ENCODE measurements around the gene ADCYAP1R1. TPM values are rescaled to one million over a fixed set of nuclear protein-coding genes. Genes with fewer than 3 reads are reported as not detected.

The ADCYAP1R1 gene
- total RNA-seq, result not detected in 2 replicates

GRCh38 chr7:31051598-31052486, at the start of gene ADCYAP1R1:
TSS of gene ADCYAP1R1 (plus strand) at chr7:31052308. CDS start at chr7:31063265, 10,957 bp downstream.

Small RNAs within 50 kb of the gene (small RNA-seq; reads per million reads assigned to genes)
- not detected for gene AC006466.1

Other genes with a start within 250 kb of the ADCYAP1R1 start
- 36.2 and 47.4 TPM in 2 replicates for gene AQP1, start 140.5 kb upstream of the ADCYAP1R1 start, total RNA-seq
- not detected in 2 replicates for gene GHRHR, start 88.4 kb upstream of the ADCYAP1R1 start, total RNA-seq

Measured in hair follicle dermal papilla cell (primary cell).